Activated CD8-positive, alpha-beta T cell treated with anti-CD3 and anti-CD28 coated beads for 36 hours (primary cell): ENCODE data around the gene DHRS7B. TPM values are rescaled to one million over a fixed set of nuclear protein-coding genes. Genes with fewer than 3 reads are reported as not detected.
"Not testable (repeated sequence)": the region's sequence is repeated elsewhere in the genome, so short reads cannot be mapped to it uniquely, and the experiment has no call there.

Experiments
- ATAC-seq: fragments of 200-7000 bp; cut with Tn5 transposase; one replicate; pipeline ENCODE4 v1.10.0; 2021; ENCODE audit warnings: mild to moderate bottlenecking, moderate library complexity
- CTCF ChIA-PET: fragments of 350-600 bp; sonication (Branson Sonifier 250); formaldehyde crosslinking; loops from one replicate; lab custom pipeline; 2021; ENCODE audit warnings: antibody characterized with exemption; lab: Charles Lee
- POLR2A ChIA-PET: fragments of 350-600 bp; sonication (Branson Sonifier 250); formaldehyde crosslinking; loops from one replicate; lab custom pipeline; 2021; ENCODE audit warnings: antibody characterized with exemption; lab: Charles Lee
- DNase-seq: peaks from one replicate; pipeline ENCODE4 v3.0.0-alpha.2; 2020
- H3K27ac Mint-ChIP-seq: one replicate; pipeline ENCODE4 v1.8.0; 2021; ENCODE audit warnings: mild to moderate bottlenecking, mixed read lengths
- H3K27me3 Mint-ChIP-seq: one replicate; pipeline ENCODE4 v1.8.0; 2021; ENCODE audit warnings: mixed read lengths
- H3K36me3 Mint-ChIP-seq: one replicate; pipeline ENCODE4 v1.8.0; 2021; ENCODE audit warnings: low read depth, mixed read lengths
- H3K4me1 Mint-ChIP-seq: one replicate; pipeline ENCODE4 v1.8.0; 2021; ENCODE audit warnings: low read depth, mixed read lengths
- H3K4me3 Mint-ChIP-seq: one replicate; pipeline ENCODE4 v1.8.0; 2021; ENCODE audit warnings: mild to moderate bottlenecking, moderate library complexity, mixed read lengths
- H3K9me3 Mint-ChIP-seq: one replicate; pipeline ENCODE4 v1.8.0; 2021; ENCODE audit warnings: mixed read lengths
- CTCF ChIP-seq: fragments of 200-600 bp; IDR thresholded peaks from one replicate; pipeline ENCODE4 v1.8.0; 2022; ENCODE audit warnings: antibody characterized with exemption, mild to moderate bottlenecking
- intact Hi-C: fragments of 100-400 bp; cut with micrococcal nuclease; formaldehyde crosslinking; loops from one replicate; pipeline ENCODE4 v1.10.0; 2022
- total RNA-seq, 2 experiments: library from RNA; stranded (reverse); gene quantifications; one replicate each; pipeline ENCODE4 v1.2.3, GENCODE V29; 2021

DHRS7B gene
- total RNA-seq, 2 experiments from 2014 or later, result 13.5 to 15.3 TPM

- DNase-seq (no peak), ATAC-seq (no peak)
- Mint-ChIP-seq H3K36me3 (peaks cover 22% of the 10 kb centered on the region), H3K27ac (no peak overlapping the region), H3K4me1 (peaks cover 3% of the 10 kb centered on the region), H3K9me3 (peaks cover 21% of the 10 kb centered on the region), H3K27me3 (no peaks in the 10 kb centered on the region), H3K4me3 (no peak overlapping the region)
- TF ChIP-seq CTCF, result no peak
- intact Hi-C loops, result no loop called here
- POLR2A ChIA-PET, result interaction anchor here (0.7 kb wide), 1 partner anchor 91 kb away, joined by 3 read pairs; no protein-coding TSS in a partner anchor
- CTCF ChIA-PET, result interaction anchor here (2.5 kb wide), 1 partner anchor 15 kb away, joined by 7 read pairs; no protein-coding TSS in a partner anchor
These were observed 7.8 kb downstream of the DHRS7B start for GRCh38 chr17:21134559-21134958.

GRCh38 chr17:21140911-21141310 is 14.1 kb downstream of the DHRS7B start:
- no peak for ATAC-seq

GRCh38 chr17:21141331-21141730 is 14.6 kb downstream of the DHRS7B start:
- Mint-ChIP-seq H3K4me1 (peaks cover 6% of the 10 kb centered on the region), H3K27me3 (no peaks in the 10 kb centered on the region), H3K27ac (no peak overlapping the region), H3K4me3 (no peak overlapping the region), H3K36me3 (peaks cover 19% of the 10 kb centered on the region), H3K9me3 (no peaks in the 10 kb centered on the region)
- ATAC-seq (no peak), DNase-seq (no peak)
- TF ChIP-seq CTCF, result no peak
- CTCF ChIA-PET, result no interaction called here
- intact Hi-C loops, result no loop called here
- POLR2A ChIA-PET, result no interaction called here

More at GRCh38 chr17:21140911-21141310, 14.1 kb downstream of the DHRS7B start:
- peaks cover 6% of the 10 kb centered on the region for H3K4me1 Mint-ChIP-seq
- no peak for TF ChIP-seq CTCF
- intact Hi-C loops, result no loop called here
- H3K9me3 Mint-ChIP-seq, result peaks cover under 1% of the 10 kb centered on the region
- ChIA-PET POLR2A (no interaction called here), CTCF (no interaction called here)
- no peaks in the 10 kb centered on the region for H3K27me3 Mint-ChIP-seq
- peaks cover 16% of the 10 kb centered on the region for H3K36me3 Mint-ChIP-seq
- H3K27ac Mint-ChIP-seq, result no peak overlapping the region
- H3K4me3 Mint-ChIP-seq, result no peak overlapping the region
- no peak for DNase-seq

- POLR2A ChIA-PET, DNase-seq, ATAC-seq, H3K4me1 Mint-ChIP-seq, H3K9me3 Mint-ChIP-seq, intact Hi-C loops, CTCF ChIA-PET, H3K4me3 Mint-ChIP-seq, H3K27ac Mint-ChIP-seq, H3K27me3 Mint-ChIP-seq: not testable (repeated sequence)
- peaks cover 24% of the 10 kb centered on the region for H3K36me3 Mint-ChIP-seq
These were observed 15.3 kb downstream of the DHRS7B start for GRCh38 chr17:21142065-21142464.

GRCh38 chr17:21143695-21144094 is 16.9 kb downstream of the DHRS7B start:
- Mint-ChIP-seq H3K27me3 (no peaks in the 10 kb centered on the region), H3K4me1 (peaks cover 6% of the 10 kb centered on the region), H3K9me3 (no peaks in the 10 kb centered on the region), H3K4me3 (no peak overlapping the region), H3K36me3 (peaks cover 31% of the 10 kb centered on the region), H3K27ac (no peak overlapping the region)
- ATAC-seq (no peak), DNase-seq (no peak)
- TF ChIP-seq CTCF, result no peak
- intact Hi-C loops, result no loop called here
- POLR2A ChIA-PET, result no interaction called here
- CTCF ChIA-PET, result interaction anchor here (1.0 kb wide), 1 partner anchor 24 kb away, joined by 3 read pairs; no protein-coding TSS in a partner anchor

- CTCF ChIA-PET, intact Hi-C loops, POLR2A ChIA-PET, H3K4me3 Mint-ChIP-seq, H3K27ac Mint-ChIP-seq, DNase-seq, H3K27me3 Mint-ChIP-seq, H3K4me1 Mint-ChIP-seq, ATAC-seq, H3K9me3 Mint-ChIP-seq: not testable (repeated sequence)
- H3K36me3 Mint-ChIP-seq, result peaks cover 35% of the 10 kb centered on the region
These were observed 17.5 kb downstream of the DHRS7B start for GRCh38 chr17:21144299-21144698.
